Measurements from ENCODE around the gene ALK. TPM values are rescaled to one million over a fixed set of nuclear protein-coding genes. Genes with fewer than 3 reads are reported as not detected.
A peak's percentile ranks its signal among the peaks of the same experiment; 100 is the strongest.

Gene ALK
- total RNA-seq, 4 donors from 2014 or later: 0.66 TPM; not detected in 3

DNA sequence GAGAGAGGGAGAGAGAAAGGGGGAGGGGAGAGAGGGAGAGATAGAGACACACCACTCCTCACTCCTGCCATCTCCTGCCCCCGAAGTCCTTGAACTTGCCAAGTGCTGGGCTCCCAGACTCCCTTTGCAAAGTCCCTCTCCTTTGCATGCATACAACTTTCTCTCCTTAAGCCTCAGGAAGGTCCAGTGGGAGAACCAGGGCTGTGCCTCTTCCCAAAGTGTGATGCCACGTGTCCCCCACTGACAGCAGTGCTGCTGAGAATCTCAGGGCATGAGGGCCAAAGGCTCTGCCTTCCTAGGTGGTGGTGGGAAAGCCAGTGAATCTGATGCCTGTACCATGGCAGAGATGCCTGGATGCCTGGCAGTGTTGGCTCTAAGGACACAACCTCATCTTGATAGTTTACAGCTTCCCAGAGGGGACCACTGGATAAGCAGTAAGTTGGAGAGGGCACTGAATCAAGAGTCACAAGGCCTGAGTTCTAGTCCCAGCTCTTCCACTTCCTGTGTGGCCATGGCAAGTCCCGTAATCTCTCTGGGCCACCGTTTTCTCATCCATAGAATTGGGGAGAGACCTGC lies 702.7 kb downstream of the ALK start:
- TF ChIP-seq, protein P1, sequence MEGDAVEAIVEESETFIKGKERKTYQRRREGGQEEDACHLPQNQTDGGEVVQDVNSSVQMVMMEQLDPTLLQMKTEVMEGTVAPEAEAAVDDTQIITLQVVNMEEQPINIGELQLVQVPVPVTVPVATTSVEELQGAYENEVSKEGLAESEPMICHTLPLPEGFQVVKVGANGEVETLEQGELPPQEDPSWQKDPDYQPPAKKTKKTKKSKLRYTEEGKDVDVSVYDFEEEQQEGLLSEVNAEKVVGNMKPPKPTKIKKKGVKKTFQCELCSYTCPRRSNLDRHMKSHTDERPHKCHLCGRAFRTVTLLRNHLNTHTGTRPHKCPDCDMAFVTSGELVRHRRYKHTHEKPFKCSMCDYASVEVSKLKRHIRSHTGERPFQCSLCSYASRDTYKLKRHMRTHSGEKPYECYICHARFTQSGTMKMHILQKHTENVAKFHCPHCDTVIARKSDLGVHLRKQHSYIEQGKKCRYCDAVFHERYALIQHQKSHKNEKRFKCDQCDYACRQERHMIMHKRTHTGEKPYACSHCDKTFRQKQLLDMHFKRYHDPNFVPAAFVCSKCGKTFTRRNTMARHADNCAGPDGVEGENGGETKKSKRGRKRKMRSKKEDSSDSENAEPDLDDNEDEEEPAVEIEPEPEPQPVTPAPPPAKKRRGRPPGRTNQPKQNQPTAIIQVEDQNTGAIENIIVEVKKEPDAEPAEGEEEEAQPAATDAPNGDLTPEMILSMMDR (IDR thresholded peaks at IDR 0.05): no peak
- TF ChIP-seq POLR2A (IDR thresholded peaks at IDR 0.05): no peak
- DNase-seq (ENCODE audit: low spot score in 2 of 2): peak in 1 of 2 donors; percentile 63
- H3K4me3 ChIP-seq (ENCODE audit: low read depth, poor library complexity, severe bottlenecking): no peak overlapping the region

DNA sequence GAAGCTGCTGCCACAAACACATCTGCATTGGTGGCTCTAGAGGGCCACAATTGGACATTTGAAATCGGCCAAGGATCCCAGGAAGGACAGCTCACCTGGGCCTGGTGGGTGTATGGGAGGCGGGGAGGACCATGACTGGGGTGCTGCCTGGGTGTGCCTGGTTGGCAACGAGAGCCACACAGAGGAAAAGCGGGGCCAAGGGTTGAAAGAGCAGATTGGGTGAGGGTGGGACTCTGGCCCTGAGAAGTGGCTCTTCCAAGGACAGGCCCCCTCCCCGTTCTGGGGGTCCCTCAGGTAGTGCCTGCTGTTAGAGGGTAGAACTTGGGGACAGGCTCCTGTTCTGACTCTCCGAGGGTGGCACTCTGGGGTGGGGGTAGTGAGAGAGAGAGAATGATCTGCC lies 703.3 kb downstream of the ALK start:
- H3K4me3 ChIP-seq (ENCODE audit: low read depth, poor library complexity, severe bottlenecking): no peak overlapping the region
- intact Hi-C loops (cut with DNase I; ENCODE audit: low total_unique reads): no loop called here
- TF ChIP-seq, protein P1 (IDR thresholded peaks at IDR 0.05): no peak
- TF ChIP-seq POLR2A (IDR thresholded peaks at IDR 0.05): no peak
- DNase-seq (ENCODE audit: low spot score in 2 of 2): peak in 1 of 2 donors; percentile 39
- 75 to 82% methylated on average over 6 of the region's 6 CpGs for WGBS, 2 donors

More for the DNA sequence above, 702.7 kb downstream of the ALK start:
- WGBS, 2 donors: 81 to 90% methylated on average over 4 of the region's 4 CpGs
- intact Hi-C loops (cut with DNase I; ENCODE audit: low total_unique reads): no loop called here

DNA sequence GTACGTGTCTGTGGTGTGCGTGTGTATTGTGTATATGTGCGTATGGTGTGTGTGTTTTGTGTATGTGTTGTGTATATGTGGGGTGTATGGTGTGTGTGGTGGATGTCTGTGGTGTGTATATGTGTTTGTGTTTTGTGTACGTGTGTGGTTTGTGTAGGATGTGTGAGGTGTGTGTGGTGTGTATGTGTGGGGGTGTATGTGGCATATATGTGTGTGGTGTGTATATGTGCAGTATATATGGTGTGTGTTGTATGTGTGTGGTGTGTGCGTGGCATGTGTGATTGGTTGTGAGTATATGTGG lies 704.8 kb downstream of the ALK start:
- 93% methylated on average over 5 of the region's 5 CpGs for WGBS, 2 donors
- TF ChIP-seq, protein P1 (IDR thresholded peaks at IDR 0.05): no peak
- no peak for TF ChIP-seq POLR2A (IDR thresholded peaks at IDR 0.05)
- no peak overlapping the region for H3K4me3 ChIP-seq (ENCODE audit: low read depth, poor library complexity, severe bottlenecking)
- DNase-seq (ENCODE audit: low spot score in 2 of 2): no peak
- intact Hi-C loops (cut with DNase I; ENCODE audit: low total_unique reads): no loop called here

DNA sequence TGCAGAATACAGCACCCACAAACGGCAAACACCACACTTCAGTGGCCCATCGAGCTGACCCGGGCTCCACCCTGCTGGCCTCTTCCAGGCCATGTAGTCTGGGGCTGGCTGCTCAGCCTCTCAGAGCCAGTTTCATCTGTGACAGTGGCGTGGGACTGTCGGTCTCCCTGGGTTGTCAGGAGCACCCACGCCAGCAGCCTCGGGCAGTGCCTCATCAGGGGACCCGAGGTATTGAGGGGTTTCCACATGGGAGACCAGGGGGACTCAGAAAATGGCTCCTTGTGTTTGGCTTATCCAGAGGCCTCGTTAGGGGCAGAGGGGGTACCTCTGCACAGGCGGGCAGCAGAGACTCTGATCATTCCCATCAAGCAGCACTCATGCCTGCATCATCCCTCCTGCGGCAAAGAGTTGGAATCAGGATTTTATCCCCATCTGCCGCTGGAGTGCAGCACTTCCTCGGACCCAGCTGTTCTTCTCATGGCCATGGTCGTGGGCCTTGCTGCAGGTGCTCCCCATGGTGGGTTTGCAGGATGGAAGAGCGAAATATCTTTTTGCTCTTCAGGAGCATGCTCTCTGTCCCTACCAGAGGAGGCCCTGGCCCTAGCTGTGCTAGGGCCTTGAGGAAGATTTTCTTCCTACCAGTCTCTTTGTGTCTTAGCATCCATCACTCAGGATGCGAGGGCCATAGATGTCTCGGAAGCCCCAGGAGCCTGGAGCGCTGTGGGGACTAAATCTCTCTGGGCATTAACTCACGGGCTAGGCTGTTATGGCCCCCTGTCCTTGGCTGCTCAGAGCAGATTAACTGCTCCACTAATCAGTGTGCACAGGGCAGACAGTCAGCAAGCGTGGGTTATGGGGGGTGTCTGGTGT lies 705.4 kb downstream of the ALK start:
- intact Hi-C loops (cut with DNase I; ENCODE audit: low total_unique reads): no loop called here
- H3K4me3 ChIP-seq (ENCODE audit: low read depth, poor library complexity, severe bottlenecking): no peak overlapping the region
- 85% methylated on average over 20 of the region's 20 CpGs for WGBS, 2 donors
- peak in 1 of 2 donors; percentile 14 for DNase-seq (ENCODE audit: low spot score in 2 of 2)
- TF ChIP-seq, protein P1 (IDR thresholded peaks at IDR 0.05): no peak
- no peak for TF ChIP-seq POLR2A (IDR thresholded peaks at IDR 0.05)

DNA sequence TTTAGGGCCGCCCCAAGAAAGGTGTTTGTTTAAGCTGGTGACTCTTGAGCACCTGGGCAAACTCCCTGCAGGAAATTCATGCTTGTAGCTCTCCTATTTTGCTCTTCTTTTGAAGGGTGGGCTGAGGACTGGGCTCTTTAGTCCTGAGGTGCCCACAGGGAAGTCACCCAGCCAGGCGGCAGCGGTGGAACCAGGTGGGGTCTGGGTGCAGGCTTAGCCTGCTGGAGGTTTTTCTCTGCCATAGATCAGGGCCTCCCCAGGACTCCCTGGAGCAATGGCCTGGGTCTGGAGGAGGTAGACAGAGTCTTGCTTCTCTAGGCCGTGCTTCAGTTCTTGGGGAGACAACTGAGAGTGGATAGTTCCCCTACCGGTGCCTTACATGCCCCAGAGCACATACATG lies 706.3 kb downstream of the ALK start:
- no peak for DNase-seq (ENCODE audit: low spot score in 2 of 2)
- intact Hi-C loops (cut with DNase I; ENCODE audit: low total_unique reads): no loop called here
- WGBS, 2 donors: 86 to 87% methylated on average over 5 of the region's 5 CpGs
- TF ChIP-seq POLR2A (IDR thresholded peaks at IDR 0.05): no peak
- TF ChIP-seq, protein P1 (IDR thresholded peaks at IDR 0.05): no peak
- H3K4me3 ChIP-seq (ENCODE audit: low read depth, poor library complexity, severe bottlenecking): no peak overlapping the region
